SKM-1 treated with dmso at 0.1 percent for 144 hours (cell line): ENCODE data around the gene TBC1D3K.
"Not testable (repeated sequence)": the region's sequence is repeated elsewhere in the genome, so short reads cannot be mapped to it uniquely, and the experiment has no call there.

ENCODE experiments used
- DNase-seq: peaks from one replicate; lab custom pipeline; 2025; ENCODE audit not compliant: unreplicated experiment; lab: John Stamatoyannopoulos, UW

TBC1D3K gene

DNA sequence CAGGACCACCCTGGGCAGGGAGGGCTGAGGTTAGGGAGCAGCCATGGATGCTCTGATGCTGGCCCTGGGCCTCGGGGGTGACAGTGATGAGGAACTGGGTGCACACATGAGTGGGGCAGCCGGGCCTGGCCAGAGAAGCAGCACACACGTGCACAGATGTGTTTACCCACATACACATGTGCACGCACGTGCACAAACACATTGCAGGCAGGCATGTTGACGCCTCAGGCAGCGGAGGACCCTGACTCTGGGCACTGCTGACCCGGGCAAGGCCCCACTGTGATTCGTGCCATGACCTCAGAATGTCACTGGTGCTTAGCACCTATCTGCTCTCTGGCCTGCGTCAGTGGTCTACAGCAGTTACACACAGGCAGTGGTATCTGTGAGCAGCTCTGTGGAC, at the start of gene TBC1D3K:
TSS of gene TBC1D3K (plus strand) at position 301 of the 400 bp plus-strand sequence. CDS start 1,585 bp downstream, outside the sequence.
- not testable (repeated sequence) for DNase-seq

GRCh38 chr17:37884516-37884915, 39.7 kb upstream of the TBC1D3K start:
- peak; percentile 29 for DNase-seq

DNA sequence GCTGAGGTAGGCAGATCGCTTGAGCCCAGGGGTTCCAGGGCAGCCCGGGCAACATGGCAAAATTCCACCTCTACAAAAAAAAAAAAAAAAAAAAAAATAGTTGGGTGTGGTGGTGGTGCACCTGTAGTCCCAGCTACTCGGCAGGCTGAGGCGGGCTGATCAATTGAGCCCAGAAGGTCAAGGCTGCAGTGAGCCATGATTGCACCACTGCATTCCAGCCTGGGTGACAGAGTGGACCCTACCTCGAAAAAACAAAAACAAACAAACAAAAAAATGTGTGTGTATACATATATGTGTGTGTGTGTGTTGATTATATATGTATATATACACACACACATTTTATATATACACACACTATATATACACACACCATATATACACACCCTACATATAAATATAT, 39.1 kb upstream of the TBC1D3K start:
- no peak for DNase-seq

DNA sequence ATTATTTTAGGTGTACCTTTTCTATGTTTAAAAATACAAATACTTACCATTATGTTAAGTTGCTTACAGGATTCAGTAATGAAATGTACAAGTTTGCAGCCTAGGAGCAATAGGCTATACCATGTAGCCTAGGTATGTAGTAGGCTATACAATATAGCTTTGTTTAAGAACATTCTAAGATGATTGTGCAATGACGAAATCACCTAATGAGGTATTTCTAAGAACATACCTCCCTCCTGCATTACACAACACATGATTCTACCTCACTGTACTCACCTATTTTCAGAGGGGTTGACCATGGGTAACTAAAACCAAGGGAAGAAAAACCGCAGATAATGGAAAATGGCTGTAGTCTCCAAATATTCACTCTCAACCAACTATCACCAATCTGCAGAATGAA, 35.3 kb upstream of the TBC1D3K start:
- no peak for DNase-seq

DNA sequence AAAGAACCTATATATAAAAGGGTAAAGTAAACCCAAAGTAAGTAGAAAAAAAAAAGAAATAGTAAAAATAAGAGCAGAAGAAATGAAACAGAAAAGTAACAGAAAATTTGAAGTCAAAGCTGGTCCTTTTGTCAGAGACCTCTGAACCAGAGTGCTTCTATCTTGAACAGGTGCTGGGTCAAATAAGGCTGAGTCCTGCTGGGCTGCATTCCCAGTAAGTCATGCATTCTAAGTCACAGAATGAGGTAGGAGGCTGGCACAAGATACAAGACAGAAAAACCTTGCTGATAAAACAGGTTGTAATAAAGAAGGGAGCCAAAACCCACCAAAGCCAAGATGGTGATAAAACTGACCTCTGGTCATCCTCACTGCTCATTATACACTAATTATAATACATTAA, 27.3 kb upstream of the TBC1D3K start:
- DNase-seq = not testable (repeated sequence)
